HG03097 (cell line): ENCODE results near the gene SPPL2B.
A peak's percentile ranks its signal among the peaks of the same experiment; 100 is the strongest.
"Not testable (repeated sequence)": the region's sequence is repeated elsewhere in the genome, so short reads cannot be mapped to it uniquely, and the experiment has no call there.

ENCODE experiments used
- ATAC-seq: cut with Tn5 transposase; IDR thresholded peaks from one replicate; pipeline ENCODE4 v1.9.1; 2021; ENCODE audit not compliant: unreplicated experiment, low FRiP score

The SPPL2B gene, protein sequence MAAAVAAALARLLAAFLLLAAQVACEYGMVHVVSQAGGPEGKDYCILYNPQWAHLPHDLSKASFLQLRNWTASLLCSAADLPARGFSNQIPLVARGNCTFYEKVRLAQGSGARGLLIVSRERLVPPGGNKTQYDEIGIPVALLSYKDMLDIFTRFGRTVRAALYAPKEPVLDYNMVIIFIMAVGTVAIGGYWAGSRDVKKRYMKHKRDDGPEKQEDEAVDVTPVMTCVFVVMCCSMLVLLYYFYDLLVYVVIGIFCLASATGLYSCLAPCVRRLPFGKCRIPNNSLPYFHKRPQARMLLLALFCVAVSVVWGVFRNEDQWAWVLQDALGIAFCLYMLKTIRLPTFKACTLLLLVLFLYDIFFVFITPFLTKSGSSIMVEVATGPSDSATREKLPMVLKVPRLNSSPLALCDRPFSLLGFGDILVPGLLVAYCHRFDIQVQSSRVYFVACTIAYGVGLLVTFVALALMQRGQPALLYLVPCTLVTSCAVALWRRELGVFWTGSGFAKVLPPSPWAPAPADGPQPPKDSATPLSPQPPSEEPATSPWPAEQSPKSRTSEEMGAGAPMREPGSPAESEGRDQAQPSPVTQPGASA

DNA sequence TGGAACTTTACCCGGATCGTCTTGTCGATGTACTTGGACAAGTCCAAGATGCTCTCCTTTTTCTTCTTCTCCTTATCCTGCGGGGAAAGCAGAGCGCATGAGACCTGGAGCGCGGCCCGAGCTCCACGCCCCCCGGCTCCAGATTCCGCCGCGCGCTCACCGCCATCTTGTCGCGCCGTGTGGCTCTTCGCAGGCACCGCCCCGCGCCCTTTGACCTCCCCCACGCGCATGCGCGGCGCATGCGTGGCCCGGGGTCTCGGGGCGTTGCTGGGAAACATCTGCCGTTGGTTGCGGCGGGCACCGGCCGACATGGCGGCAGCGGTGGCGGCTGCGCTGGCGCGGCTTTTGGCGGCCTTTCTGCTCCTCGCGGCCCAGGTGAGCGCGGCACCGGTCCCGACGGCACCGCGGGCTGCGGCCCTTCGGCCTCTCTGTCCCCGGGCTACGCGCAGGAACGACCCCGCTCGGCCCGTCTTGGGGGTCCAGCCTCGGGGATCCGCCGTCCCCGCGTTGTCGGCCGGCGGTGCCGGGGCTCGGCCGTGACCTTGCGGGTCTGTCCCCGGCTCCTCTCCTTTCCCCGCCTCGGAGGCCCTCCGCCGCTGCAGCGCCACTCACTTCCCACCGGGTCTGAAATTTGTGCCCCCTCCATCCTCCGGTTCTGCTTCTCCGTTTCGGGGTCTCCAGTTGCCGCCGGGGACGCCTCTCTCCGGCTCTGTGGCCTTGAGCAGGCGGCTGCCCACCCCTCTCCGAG is at the start of gene SPPL2B, which contains the start of gene LSM7:
Gene SPPL2B, plus strand, starts transcription at position 284 of the 748 bp plus-strand sequence. Its CDS starts 26 bp downstream, at position 310.
Gene LSM7, minus strand, starts transcription at position 186 of the 748 bp plus-strand sequence. Its CDS starts 20 bp downstream, at position 166.
- ATAC-seq: peak; percentile 53

DNA sequence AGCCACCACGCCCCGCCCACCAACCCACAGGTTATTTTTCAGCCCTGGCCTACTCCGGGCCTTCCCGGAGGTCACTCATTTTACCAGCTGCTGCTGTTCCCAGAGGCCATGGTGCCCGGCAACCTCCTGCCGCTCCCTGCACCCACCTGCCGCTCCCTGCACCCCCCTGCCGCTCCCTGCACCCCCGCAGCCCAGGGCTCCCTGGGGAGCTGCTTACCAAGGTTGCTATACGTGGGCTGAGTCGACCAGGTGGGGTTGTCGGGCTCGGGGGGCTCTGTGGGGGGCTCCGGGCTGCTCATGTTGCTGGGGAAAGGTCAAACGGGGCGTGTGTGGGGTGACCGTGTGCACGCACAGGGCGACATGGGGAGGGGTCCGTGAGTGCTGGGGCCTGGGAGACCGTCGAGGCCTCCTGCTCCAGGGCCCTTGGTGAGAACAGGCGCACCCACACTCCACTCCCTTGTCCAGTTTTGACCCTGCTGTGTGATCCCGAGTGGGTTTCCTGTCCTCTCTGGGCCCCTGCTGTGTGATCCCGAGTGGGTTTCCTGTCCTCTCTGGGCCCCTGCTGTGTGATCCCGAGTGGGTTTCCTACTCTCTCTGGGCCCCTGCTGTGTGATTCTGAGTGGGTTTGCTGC is 47.7 kb upstream of the SPPL2B start:
- no peak for ATAC-seq

DNA sequence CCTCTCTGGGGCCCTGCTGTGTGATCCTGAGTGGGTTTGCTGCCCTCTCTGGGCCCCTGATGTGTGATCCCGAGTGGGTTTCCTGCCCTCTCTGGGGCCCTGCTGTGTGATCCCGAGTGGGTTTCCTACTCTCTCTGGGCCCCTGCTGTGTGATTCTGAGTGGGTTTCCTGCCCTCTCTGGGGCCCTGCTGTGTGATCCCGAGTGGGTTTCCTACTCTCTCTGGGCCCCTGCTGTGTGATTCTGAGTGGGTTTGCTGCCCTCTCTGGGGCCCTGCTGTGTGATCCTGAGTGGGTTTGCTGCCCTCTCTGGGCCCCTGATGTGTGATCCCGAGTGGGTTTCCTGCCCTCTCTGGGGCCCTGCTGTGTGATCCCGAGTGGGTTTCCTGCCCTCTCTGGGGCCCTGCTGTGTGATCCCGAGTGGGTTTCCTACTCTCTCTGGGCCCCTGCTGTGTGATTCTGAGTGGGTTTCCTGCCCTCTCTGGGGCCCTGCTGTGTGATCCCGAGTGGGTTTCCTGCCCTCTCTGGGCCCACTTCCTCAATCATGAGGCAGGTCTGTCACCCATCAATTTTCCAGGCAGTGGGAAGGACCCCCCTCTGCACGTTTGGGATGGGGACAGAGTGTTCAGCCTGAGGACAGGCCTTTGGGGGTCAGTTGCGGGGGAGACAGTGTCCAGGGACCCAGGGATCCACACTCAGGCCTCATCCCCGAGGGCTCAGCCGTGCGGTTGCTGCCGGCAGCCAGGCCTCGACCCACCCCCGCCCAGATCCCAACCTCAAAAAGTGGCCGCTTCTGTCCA is 47.0 kb upstream of the SPPL2B start:
- not testable (repeated sequence) for ATAC-seq

DNA sequence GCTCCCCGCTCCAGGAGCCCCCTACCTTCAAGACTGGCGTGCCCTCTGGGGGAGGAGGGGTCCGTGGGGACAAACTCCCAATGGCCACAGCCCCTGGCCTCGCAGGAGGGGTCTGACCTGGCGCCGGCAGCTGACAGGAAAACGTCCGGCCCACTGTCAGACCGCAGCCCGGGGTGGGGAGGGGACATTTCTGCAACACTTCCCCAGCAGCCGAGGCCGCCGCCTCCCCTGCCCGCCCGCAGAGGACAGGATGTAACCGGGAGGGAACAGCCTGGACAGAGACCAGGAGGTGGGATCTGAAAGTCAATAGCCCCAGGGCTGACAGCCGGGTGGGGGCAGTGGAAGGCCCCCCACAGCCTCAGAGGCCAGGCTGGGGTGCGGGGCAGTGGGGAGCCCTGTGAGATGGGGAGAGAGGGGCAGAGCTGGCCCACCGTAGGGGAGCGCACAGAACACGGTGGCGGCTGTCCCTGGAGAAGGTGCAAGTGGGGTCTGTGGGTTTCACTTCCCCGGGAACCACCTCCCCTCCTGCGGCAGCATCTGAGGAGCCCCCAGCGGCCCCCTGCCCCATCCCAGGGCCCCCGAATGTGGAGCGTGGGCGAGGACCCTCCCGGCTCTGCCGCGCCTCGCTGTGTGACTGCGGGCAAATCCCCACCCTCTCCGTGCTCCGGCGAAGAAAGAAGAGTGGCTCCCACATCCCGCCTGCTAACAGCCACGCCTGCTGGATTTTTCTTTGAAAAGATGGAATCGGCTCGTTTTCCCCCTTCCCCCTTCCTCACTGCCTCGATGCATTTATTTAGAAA is 46.2 kb upstream of the SPPL2B start, which contains the start of gene PEAK3:
Gene PEAK3, minus strand, starts transcription at position 114 of the 800 bp plus-strand sequence. CDS start 1,244 bp downstream, outside the sequence.
- ATAC-seq: no peak

DNA sequence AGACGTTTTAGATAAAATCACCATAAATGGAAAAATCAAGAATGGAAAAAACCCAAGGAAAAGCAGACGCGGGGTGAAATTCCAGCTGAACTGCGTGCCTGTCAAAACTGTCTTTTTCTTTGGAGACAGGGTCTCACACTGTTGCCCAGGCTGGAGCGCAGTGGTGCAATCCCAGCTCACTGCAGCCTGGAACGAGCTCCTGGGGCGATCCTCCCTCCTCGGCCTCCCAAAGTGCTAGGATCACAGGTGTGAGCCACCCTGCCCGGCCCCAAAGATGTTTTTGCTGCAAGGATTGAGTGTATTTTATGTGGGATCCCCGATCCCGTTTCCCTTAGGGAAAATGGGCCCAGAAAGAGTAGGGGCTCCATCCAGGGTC is 45.6 kb upstream of the SPPL2B start:
- ATAC-seq: no peak

DNA sequence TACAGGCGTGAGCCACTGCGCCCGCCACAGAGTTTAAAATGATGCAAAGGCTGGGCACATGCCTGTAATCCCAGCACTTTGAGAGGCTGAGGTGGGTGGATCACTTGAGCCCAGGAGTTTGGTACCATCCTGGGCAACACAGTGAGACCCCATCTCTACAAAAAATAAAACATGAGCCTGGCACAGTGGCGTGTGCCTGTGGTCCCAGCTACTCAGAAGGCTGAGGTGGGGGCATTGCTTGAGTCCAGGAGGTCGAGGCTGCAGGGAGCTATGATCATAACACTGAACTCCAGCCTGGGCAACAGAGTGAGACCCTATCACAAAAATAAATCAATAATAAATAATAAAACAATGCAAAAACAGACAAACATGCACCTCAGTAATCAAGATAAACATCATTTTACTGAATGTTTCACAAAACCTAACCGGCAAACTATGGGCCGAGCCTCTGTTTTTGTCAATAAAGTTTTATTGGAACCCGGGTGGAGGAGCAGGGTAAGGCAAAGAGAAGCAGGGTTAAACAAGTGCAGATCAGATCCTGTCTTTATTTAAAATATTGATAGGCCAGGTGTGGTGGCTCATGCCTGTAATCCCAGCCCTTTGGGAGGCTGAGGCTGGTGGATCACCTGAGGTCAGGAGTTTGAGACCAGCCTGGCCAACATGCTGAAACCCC is 44.5 kb upstream of the SPPL2B start:
- no peak for ATAC-seq

DNA sequence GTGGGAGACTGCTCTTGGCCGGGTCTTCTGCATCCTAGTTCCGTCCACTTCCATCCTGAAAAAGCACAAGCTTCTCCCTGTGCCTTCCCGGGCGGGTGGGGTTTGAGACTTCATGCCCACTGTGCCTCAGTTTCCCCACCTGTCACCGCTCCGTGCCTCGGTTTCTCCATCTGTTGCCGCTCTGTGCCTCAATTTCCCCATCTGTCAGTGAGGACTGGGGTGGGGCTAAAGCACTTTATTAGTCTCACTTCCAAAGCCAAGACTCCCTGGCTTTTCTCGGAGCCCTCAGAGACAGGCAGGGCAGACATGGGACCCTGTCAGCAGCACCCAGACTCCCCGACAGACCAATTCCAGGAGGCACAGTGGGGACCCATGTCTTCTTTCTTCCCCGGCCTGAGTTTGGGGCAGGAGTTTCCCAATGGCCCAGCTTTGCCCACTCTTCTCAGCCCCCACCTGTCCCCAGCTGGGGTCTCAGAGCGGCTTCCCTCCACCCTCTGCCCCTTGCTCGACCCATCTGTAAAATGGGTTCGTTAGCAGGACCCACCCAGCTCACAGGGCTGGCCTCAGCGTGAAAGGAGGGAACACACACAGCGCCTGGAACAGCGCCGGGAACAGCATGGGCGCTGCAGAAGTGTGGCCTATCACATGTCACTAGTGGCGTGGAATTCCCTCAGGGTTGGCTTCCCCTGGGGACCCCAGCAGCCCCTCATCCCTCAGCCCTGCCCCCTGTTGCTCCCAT is 41.9 kb upstream of the SPPL2B start:
- no peak for ATAC-seq

DNA sequence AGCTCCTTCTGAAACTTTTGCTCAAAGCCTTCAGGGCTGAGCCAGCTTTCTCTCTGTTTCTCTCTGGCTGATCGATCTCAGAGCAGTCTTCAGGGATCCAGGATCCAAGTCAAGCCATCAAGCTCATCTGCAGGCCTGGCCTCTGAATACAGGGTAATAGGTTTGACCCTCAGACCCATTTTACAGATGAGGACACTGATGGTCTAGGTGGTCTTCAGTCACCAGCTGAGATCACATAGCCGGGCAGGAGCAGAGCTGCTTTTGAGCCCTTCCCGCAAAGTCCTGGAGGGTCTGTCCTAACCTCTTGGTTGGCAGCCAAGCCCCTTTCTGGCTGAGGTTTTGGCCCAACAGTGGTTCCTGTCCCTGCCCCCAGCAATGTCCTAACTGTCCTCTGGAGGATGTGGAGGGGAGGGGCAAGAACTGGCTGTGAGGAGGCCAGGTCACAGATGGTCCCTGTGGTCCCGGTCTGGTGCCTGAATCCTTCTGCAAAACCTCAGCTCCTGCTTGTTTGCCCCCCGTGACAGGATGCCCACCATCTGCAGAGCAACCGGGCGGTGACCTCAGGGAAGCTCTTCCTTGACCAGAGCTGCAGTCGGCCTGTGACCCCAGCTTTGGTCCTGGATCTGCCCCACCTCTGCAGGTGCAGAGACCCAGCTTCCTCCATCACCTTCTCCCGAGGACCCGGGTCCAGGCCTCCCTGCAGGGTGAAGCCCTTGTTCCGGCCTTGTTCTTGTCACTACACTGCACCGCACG is 40.7 kb upstream of the SPPL2B start:
- no peak for ATAC-seq

DNA sequence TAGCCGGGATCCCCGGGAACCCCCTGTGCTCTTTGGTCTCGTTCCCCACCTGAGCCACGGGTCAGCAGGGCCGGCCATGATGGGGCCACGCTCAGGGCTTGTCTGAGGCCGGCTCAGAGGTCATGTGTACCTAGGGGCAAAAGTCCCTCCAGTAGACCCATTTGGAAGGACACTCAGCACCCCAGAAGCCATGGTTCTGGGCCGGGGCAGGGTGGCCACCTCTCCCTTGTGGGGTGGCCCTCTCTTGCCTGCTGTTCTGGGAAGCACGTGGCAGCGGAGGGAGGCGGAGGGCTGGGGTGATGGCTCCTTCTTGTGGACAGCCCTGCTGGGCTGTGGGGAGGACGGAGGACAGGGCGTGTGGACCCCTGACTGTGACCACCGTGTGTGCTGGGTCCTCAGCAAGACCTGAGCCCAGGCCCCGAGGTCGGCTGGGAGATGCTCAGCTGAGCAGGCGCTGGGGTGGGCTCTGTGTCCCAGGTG is 40.1 kb upstream of the SPPL2B start:
- no peak for ATAC-seq

DNA sequence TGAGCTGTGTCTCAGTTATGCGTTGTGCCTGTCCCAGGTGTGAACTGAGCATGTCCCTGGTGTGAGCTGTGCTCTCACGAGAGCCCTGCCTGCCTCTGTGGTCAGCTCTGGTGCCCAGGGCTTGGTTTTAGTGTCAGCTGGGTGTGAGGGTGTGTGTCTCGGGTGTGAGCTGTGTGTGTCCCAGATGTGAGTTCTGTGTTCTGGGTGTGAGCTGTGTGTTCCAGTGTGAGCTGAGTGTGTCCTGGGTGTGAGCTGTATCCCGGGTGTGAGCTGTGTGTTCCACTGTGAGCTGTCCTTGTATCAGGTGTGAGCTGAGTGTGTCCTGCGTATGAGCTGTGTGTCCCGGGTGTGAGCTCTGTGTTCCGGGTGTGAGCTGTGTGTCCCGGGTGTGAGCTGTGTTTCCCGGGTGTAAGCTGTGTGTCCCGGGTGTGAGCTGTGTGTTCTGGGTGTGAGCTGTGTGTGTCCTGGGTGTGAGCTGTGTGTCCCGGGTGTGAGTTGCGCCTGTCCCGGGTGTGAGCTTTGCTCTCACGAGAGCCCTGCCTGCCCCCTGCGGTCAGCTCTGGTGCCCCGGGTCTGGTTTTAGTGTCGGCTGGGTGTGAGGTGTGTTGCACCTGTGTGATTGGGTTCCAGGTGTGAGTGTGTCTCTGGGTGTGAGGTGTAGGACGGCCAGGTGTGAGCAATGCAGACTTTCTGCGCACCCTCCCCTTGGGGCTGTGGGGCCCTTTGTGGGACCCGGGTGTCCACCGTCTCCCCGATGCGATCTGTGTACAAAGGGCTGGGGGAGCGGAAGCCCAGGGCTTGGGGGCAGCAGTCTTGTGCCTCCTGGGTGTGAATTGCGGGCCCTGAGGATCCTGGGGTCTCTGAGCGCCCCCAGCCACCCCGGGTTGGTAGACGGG is 39.4 kb upstream of the SPPL2B start:
- ATAC-seq: no peak

DNA sequence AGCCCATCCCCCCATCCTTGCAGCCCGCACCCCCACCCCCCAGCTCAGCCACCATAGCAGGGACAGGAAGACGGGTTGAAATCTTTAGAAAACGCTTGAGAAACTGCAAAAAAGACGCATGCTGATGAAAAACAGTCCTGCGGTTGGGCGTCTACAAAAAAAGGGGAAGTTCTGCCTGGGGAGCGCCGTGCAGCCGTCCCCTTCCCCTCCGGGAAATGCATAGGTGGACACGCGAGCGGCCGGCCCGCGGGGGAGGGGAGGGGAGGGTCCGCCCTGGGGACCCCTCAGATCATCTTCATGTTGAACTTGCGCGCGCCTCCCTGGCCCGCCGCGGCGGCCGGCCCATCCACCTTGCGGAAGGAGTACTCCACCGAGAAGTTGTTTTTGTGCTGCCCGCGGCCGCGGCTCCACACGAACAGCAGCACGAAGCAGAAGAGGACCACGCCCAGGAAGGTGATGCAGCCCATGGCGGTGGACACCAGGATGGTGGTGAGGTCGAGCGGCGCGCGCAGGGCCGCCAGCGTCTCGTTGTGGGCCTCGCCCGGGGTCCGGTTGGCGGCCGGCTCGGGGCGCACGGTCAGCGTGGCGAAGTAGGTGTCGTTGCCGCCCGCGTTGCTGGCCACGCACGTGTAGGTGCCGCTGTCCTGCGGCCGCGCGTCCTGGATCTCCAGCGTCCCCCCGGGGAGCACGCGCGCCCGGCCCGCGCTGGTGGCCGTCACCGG is 38.6 kb upstream of the SPPL2B start:
- ATAC-seq: peak; percentile 39

DNA sequence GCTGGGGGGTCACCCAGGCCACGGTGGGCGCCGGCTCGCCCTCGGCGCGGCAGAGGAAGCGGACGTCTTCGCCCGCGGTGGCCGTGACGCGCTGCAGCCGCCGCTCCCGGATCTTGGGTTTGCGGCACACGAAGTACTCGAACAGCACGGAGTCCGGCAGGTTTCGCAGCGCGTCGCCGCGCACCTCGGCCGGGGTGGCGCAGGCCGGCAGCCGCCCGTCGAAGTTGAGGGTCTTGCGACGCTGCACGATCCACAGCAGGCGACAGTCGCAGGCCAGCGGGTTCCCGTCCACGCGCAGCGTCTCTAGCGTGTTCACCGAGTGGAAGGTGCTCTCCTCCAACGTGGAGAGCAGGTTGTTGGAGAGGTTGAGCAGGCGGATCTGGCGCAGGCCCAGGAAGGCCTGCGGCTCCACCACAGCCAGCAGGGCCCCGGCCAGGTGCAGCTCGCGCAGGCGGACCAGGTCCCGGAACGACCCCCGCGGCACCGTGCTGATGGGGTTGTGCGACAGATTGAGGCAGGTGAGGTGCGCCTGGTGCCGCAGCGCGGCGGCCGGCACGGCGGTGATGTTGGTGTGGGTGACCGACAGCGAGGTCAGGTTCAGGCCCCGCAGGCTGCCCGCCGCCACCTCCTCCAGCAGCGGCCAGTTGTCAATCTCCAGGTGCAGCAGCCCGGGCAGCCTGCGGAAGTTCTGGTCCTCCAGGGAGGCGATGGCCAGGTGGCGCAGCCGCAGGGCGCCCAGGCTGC is 37.9 kb upstream of the SPPL2B start:
- no peak for ATAC-seq

DNA sequence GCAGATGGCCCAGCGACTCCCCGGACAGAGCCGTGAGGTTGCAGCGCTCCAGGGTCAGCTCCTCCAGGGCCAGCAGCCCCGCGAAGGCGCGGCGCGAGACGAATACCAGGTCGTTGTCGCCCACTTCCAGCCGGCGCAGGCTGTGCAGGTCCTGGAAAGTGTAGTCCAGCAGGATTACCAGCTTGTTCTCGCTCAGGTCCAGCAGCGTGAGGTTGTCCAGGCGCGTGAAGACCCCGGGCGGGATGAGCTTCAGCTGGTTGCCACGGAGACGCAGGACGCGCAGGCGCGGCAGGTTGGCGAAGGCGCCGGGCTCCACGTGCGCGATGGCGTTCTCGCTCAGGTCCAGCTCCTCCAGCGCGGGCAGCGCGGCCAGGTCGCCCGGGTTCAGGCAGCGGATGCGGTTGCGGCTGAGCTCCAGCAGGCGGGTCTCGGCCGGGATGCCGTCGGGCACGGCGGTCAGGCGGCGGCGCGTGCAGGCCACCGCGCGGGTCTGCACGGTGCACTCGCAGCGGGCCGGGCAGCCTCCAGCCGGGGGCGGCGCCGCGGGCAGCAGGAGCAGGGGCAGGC is 37.2 kb upstream of the SPPL2B start:
- ATAC-seq: no peak

DNA sequence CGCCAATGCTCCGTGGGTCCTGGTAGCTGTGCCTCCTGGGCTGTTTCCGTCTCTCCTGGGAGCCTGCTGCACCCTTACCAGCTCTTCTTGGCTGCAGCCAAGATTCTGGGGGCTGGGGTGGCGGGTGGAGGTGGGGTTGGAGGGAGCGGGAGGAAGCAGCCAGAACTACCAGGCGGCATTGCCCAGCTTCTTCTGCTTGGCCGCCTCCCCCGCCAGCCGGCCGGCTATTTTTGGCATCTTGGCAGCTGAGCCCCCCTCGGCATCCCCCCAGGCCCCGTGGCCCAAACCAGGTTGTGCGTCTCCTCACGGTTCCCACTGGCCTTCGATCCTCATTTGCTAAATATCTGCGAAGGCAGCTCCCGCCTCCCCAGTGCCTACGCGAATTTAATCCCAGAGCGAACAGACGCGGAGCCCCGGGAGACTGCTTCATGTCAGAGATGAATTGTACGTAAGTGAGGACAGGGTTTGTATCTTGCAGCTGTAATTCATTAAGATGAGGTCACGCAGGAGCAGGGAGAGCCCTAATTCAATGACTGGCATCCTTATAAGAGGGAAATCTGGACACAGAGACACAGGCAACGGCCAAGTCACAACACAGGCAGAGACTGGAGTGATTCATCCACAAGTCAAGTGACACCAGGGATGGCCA is 33.7 kb upstream of the SPPL2B start:
- ATAC-seq: no peak
